GM18951 (cell line): ENCODE data around the gene FAU.
"Not testable (repeated sequence)": the region's sequence is repeated elsewhere in the genome, so short reads cannot be mapped to it uniquely, and the experiment has no call there.

Experiments
- POLR2A ChIP-seq: IDR thresholded peaks from 4 replicates; pipeline ENCODE4 v1.6.1; 2011; ENCODE audit warnings: mild to moderate bottlenecking; ENCODE audit not compliant: insufficient read length, insufficient read depth; ENCODE audit errors: extremely low read depth
- in situ Hi-C: fragments of 300-500 bp; cut with MboI; formaldehyde crosslinking; loops from one replicate; pipeline ENCODE4 v1.12.0; 2022; ENCODE audit warnings: low sequenced_read_pairs, mixed read lengths, inconsistent platforms; ENCODE audit not compliant: unreplicated experiment

The FAU gene

GRCh38 chr11:65124480-65125196, 2.7 kb upstream of the FAU start:
- no peak for TF ChIP-seq POLR2A

GRCh38 chr11:65121447-65121864, 478 bp downstream of the FAU start:
- in situ Hi-C loops: no loop called here
- no peak for TF ChIP-seq POLR2A

More at GRCh38 chr11:65124480-65125196, 2.7 kb upstream of the FAU start:
- in situ Hi-C loops: no loop called here

- in situ Hi-C loops: no loop called here
- TF ChIP-seq POLR2A: no peak
Measured at GRCh38 chr11:65120831-65121230, 1.1 kb downstream of the FAU start.

- TF ChIP-seq POLR2A: no peak
- in situ Hi-C loops: no loop called here
Measured at GRCh38 chr11:65119670-65119995, 2.3 kb downstream of the FAU start.

GRCh38 chr11:65118891-65119669, 2.9 kb downstream of the FAU start:
- in situ Hi-C loops: not testable (repeated sequence)

GRCh38 chr11:65118097-65118837, 3.7 kb downstream of the FAU start:
- TF ChIP-seq POLR2A: no peak
- in situ Hi-C loops: no loop called here

- in situ Hi-C loops: no loop called here
Measured at GRCh38 chr11:65117206-65118096, 4.5 kb downstream of the FAU start, which contains the start of gene ZNHIT2. TSS of gene ZNHIT2 (minus strand) at chr11:65117701. CDS start at chr11:65117653, 48 bp downstream.

GRCh38 chr11:65116370-65117205, 5.3 kb downstream of the FAU start:
- in situ Hi-C loops: no loop called here

More at GRCh38 chr11:65117206-65118096, 4.5 kb downstream of the FAU start, which contains the start of gene ZNHIT2:
- peak; percentile 73 for TF ChIP-seq POLR2A

GRCh38 chr11:65115361-65116082, 6.4 kb downstream of the FAU start:
- TF ChIP-seq POLR2A: no peak
- in situ Hi-C loops: no loop called here

More at GRCh38 chr11:65116370-65117205, 5.3 kb downstream of the FAU start:
- no peak for TF ChIP-seq POLR2A

- in situ Hi-C loops: no loop called here
- no peak for TF ChIP-seq POLR2A
Measured at GRCh38 chr11:65114538-65115171, 7.3 kb downstream of the FAU start.

GRCh38 chr11:65113839-65114238, 8.1 kb downstream of the FAU start:
- no peak for TF ChIP-seq POLR2A
- in situ Hi-C loops: no loop called here
